Smooth muscle cell (in vitro differentiated cells): ENCODE data around the gene EID3. TPM values are rescaled to one million over a fixed set of nuclear protein-coding genes. Genes with fewer than 3 reads are reported as not detected.

Source experiments
- DNase-seq: peaks from one replicate; lab custom pipeline; 2025; ENCODE audit not compliant: unreplicated experiment; lab: John Stamatoyannopoulos, UW
- H2AFZ ChIP-seq: fragments of 200-600 bp; sonication (generic); 2 replicates; pipeline ENCODE4 v1.6.0; 2016; ENCODE audit warnings: antibody characterized with exemption, low read depth, mild to moderate bottlenecking
- H3F3A ChIP-seq: fragments of 200-600 bp; sonication (generic); 2 replicates; pipeline ENCODE4 v1.6.0; 2017; ENCODE audit warnings: antibody characterized with exemption, low read depth
- H3K27ac ChIP-seq: fragments of 200-600 bp; sonication (generic); 2 replicates; pipeline ENCODE4 v1.5.1; 2016; ENCODE audit warnings: low read depth, mild to moderate bottlenecking
- H3K27me3 ChIP-seq: fragments of 200-600 bp; sonication (generic); 2 replicates; pipeline ENCODE4 v1.6.1; 2016; ENCODE audit warnings: low read depth, mild to moderate bottlenecking
- H3K36me3 ChIP-seq: fragments of 200-600 bp; sonication (generic); 2 replicates; pipeline ENCODE4 v1.5.1; 2016; ENCODE audit warnings: low read depth
- H3K4me1 ChIP-seq: fragments of 200-600 bp; sonication (generic); 2 replicates; pipeline ENCODE4 v1.5.1; 2016; ENCODE audit warnings: low read depth
- H3K4me2 ChIP-seq: fragments of 200-600 bp; sonication (generic); 2 replicates; pipeline ENCODE4 v1.6.0; 2016; ENCODE audit warnings: mild to moderate bottlenecking
- H3K4me3 ChIP-seq: fragments of 200-600 bp; sonication (generic); 2 replicates; pipeline ENCODE4 v1.5.1; 2016; ENCODE audit warnings: mild to moderate bottlenecking
- H3K79me2 ChIP-seq: fragments of 200-600 bp; sonication (generic); 2 replicates; pipeline ENCODE4 v1.6.0; 2016; ENCODE audit warnings: low read depth, mild to moderate bottlenecking
- H3K9ac ChIP-seq: fragments of 200-600 bp; sonication (generic); 2 replicates; pipeline ENCODE4 v1.6.0; 2016; ENCODE audit warnings: low read depth
- H3K9me3 ChIP-seq: fragments of 200-600 bp; sonication (generic); replicated peaks from 2 replicates; pipeline ENCODE4 v1.5.1; 2016; ENCODE audit warnings: low read depth
- H4K20me1 ChIP-seq: fragments of 200-600 bp; sonication (generic); 2 replicates; pipeline ENCODE4 v1.6.0; 2016; ENCODE audit warnings: low read depth
- CTCF ChIP-seq: fragments of 200-600 bp; sonication (generic); IDR thresholded peaks from 2 replicates; pipeline ENCODE4 v1.5.1; 2017; ENCODE audit warnings: borderline replicate concordance, mild to moderate bottlenecking, antibody characterized with exemption; ENCODE audit not compliant: insufficient read depth, poor library complexity, severe bottlenecking
- WGBS: methylation state at CpG from one replicate; pipeline ENCODE4 v1.1.7; 2016; ENCODE audit warnings: low lambda C conversion rate; 5-methylcytosine and 5-hydroxymethylcytosine counted together
- polyA plus RNA-seq: library from polyadenylated mRNA; unstranded; fragments of >200 nt; fragmentation: Nextera tagmentation; extraction: Ambion mirVana; gene quantifications from 2 replicates; pipeline ENCODE4 v1.2.1, GENCODE V29; 2016
- total RNA-seq: library from RNA; depleted of rRNA; stranded (reverse); fragments of >200 nt; gene quantifications from 2 replicates; pipeline ENCODE4 v1.2.3, GENCODE V29; 2014

The EID3 gene
- total and polyA plus RNA-seq, 2 experiments from 2014 or later, result 1.5 to 4.0 TPM

GRCh38 chr12:104305349-104305748 lies 1.8 kb downstream of the EID3 start:
- H3K27ac ChIP-seq, result no peak overlapping the region

GRCh38 chr12:104306376-104306775 lies 2.8 kb downstream of the EID3 start:
- 99% methylated on average over 2 of the region's 2 CpGs for WGBS

More at GRCh38 chr12:104305349-104305748, 1.8 kb downstream of the EID3 start:
- TF ChIP-seq CTCF, result no peak
- H3K27me3 ChIP-seq, result no peaks in the 10 kb centered on the region
- H3K4me2 ChIP-seq, result no peak overlapping the region
- no peak for DNase-seq
- peaks cover 90% of the 10 kb centered on the region for H4K20me1 ChIP-seq
- H2AFZ ChIP-seq, result no peak overlapping the region
- WGBS, result 93% methylated on average over 2 of the region's 2 CpGs
- H3K4me3 ChIP-seq, result no peak overlapping the region
- peaks cover 12% of the 10 kb centered on the region for H3F3A ChIP-seq
- H3K9me3 ChIP-seq, result no peaks in the 10 kb centered on the region
- peaks cover 78% of the 10 kb centered on the region for H3K79me2 ChIP-seq
- no peaks in the 10 kb centered on the region for H3K36me3 ChIP-seq
- peaks cover 5% of the 10 kb centered on the region for H3K4me1 ChIP-seq
- H3K9ac ChIP-seq, result no peak overlapping the region

GRCh38 chr12:104306943-104307654 lies 3.6 kb downstream of the EID3 start:
- Histone ChIP-seq H4K20me1 (peaks cover 85% of the 10 kb centered on the region), H3K27ac (no peak overlapping the region), H3K9me3 (no peaks in the 10 kb centered on the region), H3K36me3 (peaks cover 5% of the 10 kb centered on the region), H3F3A (peaks cover 9% of the 10 kb centered on the region), H3K79me2 (peaks cover 73% of the 10 kb centered on the region), H3K4me2 (no peak overlapping the region), H3K9ac (no peak overlapping the region), H3K27me3 (no peaks in the 10 kb centered on the region), H3K4me1 (peaks cover 5% of the 10 kb centered on the region), H3K4me3 (no peak overlapping the region), H2AFZ (no peak overlapping the region)
- 89% methylated on average over 6 of the region's 6 CpGs for WGBS
- DNase-seq, result no peak
- TF ChIP-seq CTCF, result no peak

More at GRCh38 chr12:104306376-104306775, 2.8 kb downstream of the EID3 start:
- H2AFZ ChIP-seq, result no peak overlapping the region
- H3K27ac ChIP-seq, result no peak overlapping the region
- H3K4me2 ChIP-seq, result no peak overlapping the region
- DNase-seq, result no peak
- TF ChIP-seq CTCF, result no peak
- no peaks in the 10 kb centered on the region for H3K27me3 ChIP-seq
- H3F3A ChIP-seq, result peaks cover 12% of the 10 kb centered on the region
- H4K20me1 ChIP-seq, result peaks cover 91% of the 10 kb centered on the region
- H3K4me3 ChIP-seq, result no peak overlapping the region
- no peak overlapping the region for H3K9ac ChIP-seq
- peaks cover 78% of the 10 kb centered on the region for H3K79me2 ChIP-seq
- peaks cover 5% of the 10 kb centered on the region for H3K4me1 ChIP-seq
- H3K9me3 ChIP-seq, result no peaks in the 10 kb centered on the region
- peaks cover 4% of the 10 kb centered on the region for H3K36me3 ChIP-seq

GRCh38 chr12:104307655-104308000 lies 4.1 kb downstream of the EID3 start:
- no peak overlapping the region for H2AFZ ChIP-seq
- H3K9me3 ChIP-seq, result no peaks in the 10 kb centered on the region
- no peak for DNase-seq
- TF ChIP-seq CTCF, result no peak
- H3K27ac ChIP-seq, result no peak overlapping the region
- H3K79me2 ChIP-seq, result peaks cover 74% of the 10 kb centered on the region
- H3K27me3 ChIP-seq, result no peaks in the 10 kb centered on the region
- peaks cover 11% of the 10 kb centered on the region for H3K36me3 ChIP-seq
- no peak overlapping the region for H3K4me3 ChIP-seq
- H3K4me1 ChIP-seq, result peaks cover 5% of the 10 kb centered on the region
- peaks cover 8% of the 10 kb centered on the region for H3F3A ChIP-seq
- H3K9ac ChIP-seq, result no peak overlapping the region
- no peak overlapping the region for H3K4me2 ChIP-seq
- H4K20me1 ChIP-seq, result peaks cover 85% of the 10 kb centered on the region
